HepG2 (cell line): ENCODE measurements around the gene HSPA1B. TPM values are rescaled to one million over a fixed set of nuclear protein-coding genes. Genes with fewer than 3 reads are reported as not detected.

Experiments used
- AHR ChIP-seq: IDR thresholded peaks from 2 replicates; pipeline ENCODE4 v1.6.1; 2018; ENCODE audit warnings: missing genetic modification reagents, missing compliant biosample characterization
- ARNTL ChIP-seq: sonication (generic); formaldehyde crosslinking; IDR thresholded peaks from 2 replicates; pipeline ENCODE4 v1.4.0; 2020; ENCODE audit warnings: mild to moderate bottlenecking, missing genetic modification reagents
- ESRRA ChIP-seq: sonication (generic); formaldehyde crosslinking; IDR thresholded peaks from 2 replicates; pipeline ENCODE4 v1.5.1; 2020; ENCODE audit warnings: mild to moderate bottlenecking, low read depth, missing genetic modification reagents
- FOSL2 ChIP-seq: sonication (generic); formaldehyde crosslinking; IDR thresholded peaks from 2 replicates; pipeline ENCODE4 v1.4.0; 2020; ENCODE audit warnings: missing genetic modification reagents
- HNRNPH1 ChIP-seq: fragments of 200-400 bp; formaldehyde crosslinking; optimal IDR thresholded peaks from 2 replicates; pipeline ENCODE3; 2017; ENCODE audit warnings: mild to moderate bottlenecking, low read depth, low read length
- IRF2 ChIP-seq: IDR thresholded peaks from 2 replicates; pipeline ENCODE4 v1.6.1; 2018; ENCODE audit warnings: missing genetic modification reagents, missing compliant biosample characterization
- KAT7 ChIP-seq: IDR thresholded peaks from 2 replicates; pipeline ENCODE4 v1.6.1; 2018; ENCODE audit warnings: borderline replicate concordance, missing compliant biosample characterization
- POLR2G ChIP-seq: fragments of 200-400 bp; formaldehyde crosslinking; IDR thresholded peaks from 2 replicates; pipeline ENCODE4 v1.6.1; 2018; ENCODE audit warnings: mild to moderate bottlenecking, low read depth, low read length, moderate library complexity
- RAD21 ChIP-seq: fragments of 450-650 bp; formaldehyde crosslinking; IDR thresholded peaks from 2 replicates; pipeline ENCODE4 v1.5.0; 2020; ENCODE audit warnings: mild to moderate bottlenecking
- SMARCC2 ChIP-seq: fragments of 450-650 bp; IDR thresholded peaks from 2 replicates; pipeline ENCODE4 v1.6.1; 2017; ENCODE audit warnings: antibody characterized with exemption, mild to moderate bottlenecking
- TFAP4 ChIP-seq: sonication (generic); IDR thresholded peaks from 2 replicates; pipeline ENCODE4 v1.6.1; 2016; ENCODE audit warnings: low read depth, borderline replicate concordance
- THAP8 ChIP-seq: sonication (generic); formaldehyde crosslinking; IDR thresholded peaks from 2 replicates; pipeline ENCODE4 v1.5.1; 2020; ENCODE audit warnings: missing genetic modification reagents, mild to moderate bottlenecking, borderline replicate concordance
- ZNF460 ChIP-seq: sonication (generic); formaldehyde crosslinking; IDR thresholded peaks from 2 replicates; pipeline ENCODE4 v1.5.1; 2020; ENCODE audit warnings: missing genetic modification reagents, mild to moderate bottlenecking, borderline replicate concordance
- ZNF501 ChIP-seq: sonication (generic); formaldehyde crosslinking; IDR thresholded peaks from 2 replicates; pipeline ENCODE4 v1.5.1; 2020; ENCODE audit warnings: mild to moderate bottlenecking, moderate library complexity, missing genetic modification reagents
- ZNF572 ChIP-seq: sonication (generic); formaldehyde crosslinking; IDR thresholded peaks from 2 replicates; pipeline ENCODE4 v1.5.1; 2020; ENCODE audit warnings: mild to moderate bottlenecking, missing genetic modification reagents
- ZNF772 ChIP-seq: sonication (generic); formaldehyde crosslinking; IDR thresholded peaks from 2 replicates; pipeline ENCODE4 v1.5.0; 2020; ENCODE audit warnings: mild to moderate bottlenecking, missing genetic modification reagents
- ZNF83 ChIP-seq: sonication (generic); formaldehyde crosslinking; IDR thresholded peaks from 2 replicates; pipeline ENCODE4 v1.4.0; 2020; ENCODE audit warnings: missing genetic modification reagents, mild to moderate bottlenecking, borderline replicate concordance
- polyA plus RNA-seq, 8 experiments: library from polyadenylated mRNA; depleted of rRNA in 3 of 8; stranded (reverse) in 7 of 8; unstranded in 1 of 8; fragments of >200 nt; fragmentation: Illumina TruSeq in 4 of 8; extraction: Trizol in 4 of 8; gene quantifications; 2 replicates each; pipeline versions ENCODE4 v1.2.1 to v1.2.3, GENCODE V29; 2011 to 2016; ENCODE audit warnings: low read depth in 4 of 8, missing spikeins in 1 of 8, mixed read lengths in 1 of 8; ENCODE audit not compliant: insufficient read depth in 1 of 8
- total RNA-seq, 5 experiments: library from RNA; depleted of rRNA; stranded (reverse); fragments of >200 nt; fragmentation: Illumina TruSeq; extraction: Trizol; gene quantifications; 2 replicates each; pipeline ENCODE4 v1.2.3, GENCODE V29; 2016; ENCODE audit warnings: low read depth in 1 of 5

The HSPA1B gene
- total and polyA plus RNA-seq, 2 of the 13 experiments (the other 11 are each of a cell fraction or from before 2014, with no cell fraction given): 26.0 to 186 TPM

GRCh38 chr6:31821301-31822035 lies 6.1 kb upstream of the HSPA1B start (continued):
- TF ChIP-seq AHR (CRISPR knock-in tag): 0 out of 2 replicates have a peak, but pooled peaks have one; percentile 30
- TF ChIP-seq RAD21 (CRISPR knock-in tag): 0 out of 2 replicates have a peak, but pooled peaks have one; percentile 14
- no peak for TF ChIP-seq HNRNPH1
- TF ChIP-seq IRF2: no peak
- no peak for TF ChIP-seq ESRRA (CRISPR knock-in tag)
- TF ChIP-seq SMARCC2: no peak
- TF ChIP-seq ZNF83 (CRISPR knock-in tag): no peak
- no peak for TF ChIP-seq ARNTL (CRISPR knock-in tag)
- TF ChIP-seq ZNF772 (CRISPR knock-in tag): peak; percentile 43; the same call in 1 of the 2 replicates
- TF ChIP-seq TFAP4: 0 out of 2 replicates have a peak, but pooled peaks have one; percentile 11
- TF ChIP-seq THAP8 (CRISPR knock-in tag): no peak
- 0 out of 2 replicates have a peak, but pooled peaks have one; percentile 5 for TF ChIP-seq FOSL2
- TF ChIP-seq POLR2G: peak; percentile 66
- TF ChIP-seq ZNF572: peak; percentile 63; the same call in 1 of the 2 replicates
- peak; percentile 96 for TF ChIP-seq ZNF460 (CRISPR knock-in tag)
- peak; percentile 52 for TF ChIP-seq ZNF501 (CRISPR knock-in tag)
- 0 out of 2 replicates have a peak, but pooled peaks have one; percentile 48 for TF ChIP-seq KAT7 (CRISPR knock-in tag)
